ENCODE measurements around the gene RGS19.
A peak's percentile ranks its signal among the peaks of the same experiment; 100 is the strongest.
"Not testable (repeated sequence)": the region's sequence is repeated elsewhere in the genome, so short reads cannot be mapped to it uniquely, and the experiment has no call there.

Gene RGS19

GRCh38 chr20:64092258-64093012 lies 13.1 kb upstream of the RGS19 start:
- DNase-seq (ENCODE audit: low spot score), result no peak

DNA sequence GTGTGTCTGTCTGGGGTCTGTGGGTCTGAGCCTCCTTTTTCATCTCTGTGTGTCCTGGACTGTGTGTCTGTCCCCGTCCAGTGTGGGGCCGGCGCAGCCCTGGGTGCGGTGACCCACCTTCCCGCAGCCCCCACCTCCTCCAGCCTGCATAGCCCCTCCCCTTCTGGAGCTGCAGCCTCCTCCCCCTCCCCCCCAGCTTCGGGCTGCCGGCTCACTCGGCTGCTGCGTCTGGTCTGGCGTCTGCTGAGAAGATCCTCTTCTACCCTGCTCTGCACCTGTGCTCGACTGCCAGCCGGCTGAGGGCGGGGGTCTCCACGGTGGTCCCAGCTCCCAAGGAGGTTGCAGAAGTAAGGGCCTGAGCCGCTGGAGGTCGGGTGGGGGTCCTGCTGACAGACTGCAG lies 12.5 kb upstream of the RGS19 start:
- no peak for DNase-seq (ENCODE audit: low spot score)

DNA sequence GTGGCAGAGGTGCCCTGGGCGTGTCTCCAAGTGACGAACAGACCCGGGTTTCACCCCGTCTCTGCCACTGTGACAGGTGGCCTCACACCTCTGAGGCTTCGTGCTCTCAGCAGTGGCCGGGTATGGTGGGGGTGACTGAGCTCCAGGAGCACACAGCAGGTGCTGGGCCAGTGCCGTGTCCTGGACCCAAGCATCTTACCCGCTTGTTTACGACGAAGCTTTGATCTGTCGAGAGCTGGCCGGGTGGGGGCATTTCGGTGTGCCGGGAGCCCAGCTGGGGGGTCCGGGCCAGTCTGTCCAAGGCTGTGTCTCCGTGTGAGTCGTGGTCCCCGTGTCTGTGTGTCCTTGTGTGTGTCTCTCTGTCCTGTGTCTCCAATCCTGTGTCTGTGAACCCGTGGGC lies 12.0 kb upstream of the RGS19 start:
- no peak for DNase-seq (ENCODE audit: low spot score)

DNA sequence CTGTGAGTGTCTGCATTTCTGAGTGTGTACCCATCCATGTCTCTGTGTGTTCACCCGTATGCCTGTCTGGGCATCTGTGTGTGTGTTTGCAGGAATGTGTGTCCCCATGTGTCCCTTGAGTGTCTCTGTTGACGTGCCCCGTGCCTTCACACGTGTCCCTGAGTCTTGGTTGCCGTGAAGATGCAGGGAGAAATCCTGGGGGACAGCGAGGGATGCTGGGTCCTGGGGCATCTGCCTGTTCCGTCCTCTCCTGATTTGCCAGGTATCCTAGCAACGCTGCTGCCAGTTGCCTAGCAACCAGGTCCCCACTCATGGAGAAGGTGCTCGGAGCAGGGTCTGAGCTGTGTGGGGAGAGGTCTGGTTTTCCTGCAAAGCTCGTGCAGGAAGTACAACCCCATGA lies 10.8 kb upstream of the RGS19 start:
- no peak for DNase-seq (ENCODE audit: low spot score)

DNA sequence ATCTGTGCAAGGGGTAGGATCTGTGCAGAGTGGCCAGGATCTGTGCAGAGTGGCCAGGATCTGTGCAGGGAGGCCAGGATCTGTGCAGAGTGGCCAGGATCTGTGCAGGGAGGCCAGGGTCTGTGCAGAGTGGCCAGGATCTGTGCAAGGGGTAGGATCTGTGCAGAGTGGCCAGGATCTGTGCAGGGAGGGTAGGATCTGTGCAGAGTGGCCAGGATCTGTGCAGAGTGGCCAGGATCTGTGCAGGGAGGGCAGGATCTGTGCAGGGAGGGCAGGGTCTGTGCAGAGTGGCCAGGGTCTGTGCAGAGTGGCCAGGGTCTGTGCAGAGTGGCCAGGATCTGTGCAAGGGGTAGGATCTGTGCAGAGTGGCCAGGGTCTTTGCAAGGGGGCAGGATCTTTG lies 9.3 kb upstream of the RGS19 start:
- DNase-seq (ENCODE audit: low spot score), result not testable (repeated sequence)

- not testable (repeated sequence) for DNase-seq (ENCODE audit: low spot score)
Observed at GRCh38 chr20:64087226-64087825, 8.0 kb upstream of the RGS19 start.

DNA sequence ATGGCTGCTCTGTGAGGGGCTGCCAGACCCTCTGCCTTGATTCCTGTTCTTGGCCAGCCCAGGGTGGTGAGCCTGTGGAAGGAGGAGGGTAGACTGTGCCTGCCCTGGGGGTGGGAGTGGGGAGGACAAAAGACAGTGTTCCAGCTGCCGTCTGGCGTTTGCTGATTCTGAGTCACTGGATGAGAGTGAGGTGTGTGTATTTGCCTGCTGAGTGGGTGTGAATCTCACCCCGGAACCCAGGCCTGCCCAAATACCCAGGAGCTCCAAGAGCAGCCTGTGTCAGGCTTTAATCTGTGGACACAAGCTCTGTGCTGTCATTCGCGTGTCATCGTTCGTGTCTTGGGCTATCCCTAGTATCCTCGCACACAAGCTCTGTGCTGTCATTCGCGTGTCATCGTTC lies 7.5 kb upstream of the RGS19 start:
- DNase-seq (ENCODE audit: low spot score), result no peak

GRCh38 chr20:64084685-64085152 lies 5.4 kb upstream of the RGS19 start:
- peak; percentile 57 for DNase-seq (ENCODE audit: low spot score)

- peak; percentile 66 for DNase-seq (ENCODE audit: low spot score)
Observed at GRCh38 chr20:64083804-64084684, 4.7 kb upstream of the RGS19 start, which contains the start of gene LKAAEAR1. Gene LKAAEAR1, minus strand, starts transcription at chr20:64084398. Its CDS starts 179 bp downstream, at chr20:64084219.

- DNase-seq (ENCODE audit: low spot score), result peak; percentile 90
Observed at GRCh38 chr20:64083378-64083803, 4.1 kb upstream of the RGS19 start.

DNA sequence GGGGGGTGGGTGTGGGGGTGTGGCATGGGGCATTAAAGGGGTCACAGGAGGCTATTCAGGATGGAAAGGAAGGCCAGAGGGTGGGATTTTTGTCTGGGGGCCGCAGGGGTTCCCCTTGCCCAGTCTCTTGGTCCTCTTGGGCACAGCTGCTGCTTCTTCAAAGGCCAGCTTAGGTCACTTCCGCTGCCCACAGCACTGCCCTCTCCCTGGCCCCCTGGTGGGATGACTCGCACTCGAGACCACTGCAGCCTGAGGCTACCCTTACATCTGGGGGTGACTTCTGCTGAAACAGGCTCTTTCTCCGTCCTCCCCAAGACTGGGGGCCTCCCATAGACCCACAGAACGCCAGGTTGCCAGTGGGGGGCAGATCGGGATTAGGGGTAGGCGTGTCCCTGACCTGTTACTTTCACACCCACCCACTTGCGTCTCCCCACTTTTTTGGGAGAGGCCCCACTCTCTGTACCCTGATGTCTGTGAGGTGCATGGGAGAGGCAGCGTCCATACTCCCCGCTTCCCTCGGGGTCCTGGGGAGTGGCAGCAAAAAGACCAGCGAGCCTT lies 3.6 kb upstream of the RGS19 start:
- no peak for DNase-seq (ENCODE audit: low spot score)

DNA sequence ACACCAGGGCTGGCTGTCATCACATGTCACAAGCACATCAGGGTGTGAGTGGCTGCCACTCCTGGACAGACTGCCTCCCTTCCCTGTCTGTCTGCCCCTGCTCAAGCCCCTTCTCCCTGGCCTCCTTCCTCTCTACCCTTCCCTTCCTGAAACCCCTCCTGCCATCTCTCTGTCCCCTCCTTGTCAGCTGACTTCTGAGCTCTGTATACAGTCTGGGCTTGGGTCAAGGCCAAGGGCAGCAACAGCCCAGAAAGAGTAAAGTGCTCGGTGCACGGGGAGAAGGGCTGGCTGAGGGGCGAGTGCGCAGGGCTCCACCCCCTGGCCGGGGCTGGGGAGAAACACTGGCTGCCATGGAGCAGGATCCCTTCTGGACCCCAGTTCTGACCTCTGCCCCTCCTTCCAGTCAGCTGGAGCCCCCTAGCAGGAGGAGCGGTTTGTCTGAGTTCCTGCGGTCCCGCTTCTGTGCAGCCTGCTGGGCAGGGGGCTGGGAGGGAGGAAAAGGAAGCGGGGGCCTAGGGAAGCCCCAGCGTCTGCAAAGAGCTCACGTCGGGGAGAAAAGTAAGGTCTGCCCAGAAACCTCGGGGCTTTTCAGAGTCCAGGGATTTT lies 2.9 kb upstream of the RGS19 start:
- no peak for DNase-seq (ENCODE audit: low spot score)

GRCh38 chr20:64081624-64081964 lies 2.3 kb upstream of the RGS19 start:
- DNase-seq (ENCODE audit: low spot score), result no peak

DNA sequence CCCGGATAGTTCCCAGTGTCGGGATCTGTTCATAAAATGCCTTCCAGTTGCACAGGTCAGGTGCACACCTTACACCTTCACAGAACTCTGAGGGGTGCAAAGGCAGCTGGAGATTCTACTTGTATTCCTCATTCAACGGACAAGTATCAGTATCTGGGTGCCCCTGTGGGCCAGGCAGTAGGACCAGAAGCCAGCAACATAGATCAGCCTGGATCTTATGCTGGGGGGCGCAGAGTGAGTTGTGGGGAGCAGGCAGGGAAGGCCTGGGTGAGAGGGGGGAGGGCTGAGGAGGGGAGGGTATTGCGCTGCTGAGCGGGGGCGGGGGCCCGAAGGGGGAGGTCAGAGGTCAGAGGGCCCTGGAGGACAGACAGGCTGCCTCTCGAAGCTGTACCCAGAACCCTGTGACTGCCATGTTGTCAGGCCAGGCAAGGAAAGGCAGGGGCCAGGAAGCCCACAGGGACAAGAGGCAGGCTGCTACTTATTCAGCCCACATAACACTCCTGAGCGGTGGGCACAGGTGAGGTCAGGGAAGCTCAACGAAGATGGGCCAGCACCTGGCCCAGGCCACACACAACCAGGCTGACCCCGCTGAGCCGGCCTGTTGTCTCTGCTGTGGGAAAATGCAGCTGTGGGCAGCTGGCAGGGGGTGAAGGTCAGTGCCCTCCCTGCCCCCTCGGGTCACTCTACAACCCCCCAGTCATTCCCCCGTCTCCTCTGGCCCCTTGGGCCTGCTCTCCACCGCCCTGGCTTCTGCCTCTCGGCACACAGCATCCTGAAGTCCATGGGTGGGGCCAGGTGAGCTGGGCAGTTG lies 1.7 kb upstream of the RGS19 start:
- DNase-seq (ENCODE audit: low spot score), result no peak

DNA sequence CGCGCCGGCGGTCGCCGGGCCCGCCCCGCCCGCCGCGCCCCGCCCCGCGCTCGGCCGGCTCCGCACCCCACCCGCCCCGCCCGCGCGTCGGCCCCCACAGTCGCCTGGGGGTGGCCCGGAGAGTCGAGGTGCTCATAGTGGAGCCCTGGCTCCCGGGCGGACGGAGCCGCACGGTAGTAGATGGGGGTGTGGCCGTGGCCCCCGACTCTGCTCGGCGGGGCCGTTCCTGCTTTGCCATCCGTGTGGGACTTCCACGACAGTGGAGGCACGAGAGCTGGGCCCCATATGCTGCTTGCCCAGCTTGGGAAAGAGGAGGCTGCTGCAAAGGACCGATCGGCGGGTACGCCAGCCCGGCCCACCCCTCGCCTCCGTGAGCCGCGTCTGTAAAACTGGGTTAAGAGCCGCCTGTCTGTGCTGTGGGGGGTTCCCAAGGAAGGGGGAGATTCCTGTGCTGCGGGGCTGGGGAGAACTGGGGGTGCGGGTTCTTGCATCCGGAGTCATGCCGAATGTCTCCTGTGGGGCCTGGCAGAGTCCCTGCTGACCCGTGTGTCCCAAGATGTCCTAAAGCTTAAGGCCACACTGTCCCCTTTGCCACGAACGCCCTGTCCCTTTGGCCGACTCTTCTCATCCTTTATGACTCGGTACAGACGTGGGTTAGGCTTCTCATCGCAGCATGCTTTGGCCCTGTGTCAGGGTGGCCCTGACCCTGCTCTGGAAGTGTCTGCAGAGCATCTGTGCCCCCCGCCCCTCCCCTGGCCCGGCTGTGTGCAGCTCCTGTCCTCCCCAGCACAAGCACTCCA lies 895 bp upstream of the RGS19 start, which contains the start of gene OPRL1:
Gene OPRL1, plus strand, starts transcription at position 70 of the 800 bp plus-strand sequence. CDS start 12,639 bp downstream, outside the sequence.
- DNase-seq (ENCODE audit: low spot score), result peak; percentile 42

- DNase-seq (ENCODE audit: low spot score), result no peak
Observed at GRCh38 chr20:64078934-64079272, 415 bp downstream of the RGS19 start.

DNA sequence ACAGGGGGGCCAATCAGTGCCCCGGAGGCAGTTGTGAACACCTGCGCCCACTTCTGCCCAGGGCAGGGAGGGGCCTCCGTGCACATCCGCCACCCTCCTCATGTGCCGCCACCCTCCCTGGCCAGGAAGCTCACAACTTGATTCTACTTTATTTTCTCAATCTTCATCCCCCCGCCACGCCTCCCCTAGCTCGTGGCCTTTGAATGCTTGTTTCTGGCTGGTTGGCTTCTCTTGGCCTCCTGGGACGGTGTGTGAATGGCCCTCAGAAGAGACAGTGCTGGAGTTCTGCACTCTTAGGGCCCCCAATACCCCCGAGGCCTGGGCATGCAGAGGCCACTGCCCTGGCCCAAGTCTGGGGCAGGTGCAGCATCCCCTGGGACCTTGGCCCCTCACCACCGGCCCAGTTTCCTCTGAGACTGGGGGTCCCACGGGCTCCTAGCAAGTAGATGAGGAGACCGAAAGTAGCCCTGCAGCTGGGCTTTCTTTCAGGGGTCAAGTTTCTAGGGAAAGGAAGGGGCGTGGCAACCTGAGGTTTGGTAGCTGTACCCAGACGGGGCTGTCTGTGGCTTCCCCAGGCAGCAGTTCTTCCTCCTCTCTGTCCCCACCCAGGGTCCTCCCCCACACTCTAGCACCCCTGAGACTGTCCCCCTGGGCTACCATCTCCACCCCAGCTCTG lies 1.3 kb downstream of the RGS19 start:
- no peak for DNase-seq (ENCODE audit: low spot score)

DNA sequence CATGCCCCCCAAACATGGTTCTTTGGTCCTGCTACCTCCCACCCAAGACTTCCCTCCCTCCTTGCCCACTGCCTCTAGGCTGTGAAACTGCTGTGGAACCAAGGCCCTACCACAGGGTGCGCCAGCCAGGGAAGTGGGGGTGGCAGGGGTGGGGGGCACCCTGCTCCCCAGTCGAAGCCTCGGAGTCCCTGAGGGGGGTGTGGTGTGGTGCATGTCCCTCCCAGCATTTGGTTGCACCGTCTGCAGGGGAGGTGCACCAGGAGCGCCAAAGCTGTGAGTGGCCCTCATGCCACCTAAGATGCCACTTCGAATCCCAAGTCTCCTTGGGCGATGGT lies 1.8 kb downstream of the RGS19 start:
- no peak for DNase-seq (ENCODE audit: low spot score)

GRCh38 chr20:64077094-64077493 lies 2.2 kb downstream of the RGS19 start:
- DNase-seq (ENCODE audit: low spot score), result no peak
